SU-DHL-6 (cell line): ENCODE measurements around the gene PRSS35.
"Not testable (repeated sequence)": the region's sequence is repeated elsewhere in the genome, so short reads cannot be mapped to it uniquely, and the experiment has no call there.

Experiments
- CTCF ChIP-seq: fragments of 200-600 bp; sonication (generic); IDR thresholded peaks from one replicate; pipeline ENCODE4 v1.5.1; 2017; ENCODE audit warnings: antibody characterized with exemption, mild to moderate bottlenecking, low read length, moderate library complexity; ENCODE audit not compliant: insufficient read depth, poor library complexity, severe bottlenecking
- EZH2phosphoT487 ChIP-seq: fragments of 200-600 bp; sonication (generic), shearing (Covaris generic); conservative IDR thresholded peaks from 2 replicates; pipeline ENCODE4 v1.6.1; 2018; ENCODE audit warnings: mild to moderate bottlenecking, antibody characterized with exemption, low read length, moderate library complexity, mixed read lengths

- not testable (repeated sequence) for TF ChIP-seq CTCF, EZH2phosphoT487
These were observed 38.1 kb downstream of the PRSS35 start for GRCh38 chr6:83550482-83550881.
